Transverse colon (tissue), 4 donors: ENCODE data around the gene MYH7B. TPM values are rescaled to one million over a fixed set of nuclear protein-coding genes. Genes with fewer than 3 reads are reported as not detected.

ENCODE experiments used
- DNase-seq: peaks from one replicate; pipeline ENCODE4 v3.0.0-alpha.2; 2019
- H3K27ac ChIP-seq, 4 donors: fragments of 200-600 bp; sonication (generic); 2 replicates each; pipeline ENCODE4 v1.5.1; 2016 to 2018; ENCODE audit warnings: inconsistent platforms in 4 of 4
- H3K27me3 ChIP-seq: fragments of 200-600 bp; sonication (generic); 2 replicates; pipeline ENCODE4 v1.5.1; 2017; ENCODE audit warnings: inconsistent platforms
- H3K36me3 ChIP-seq, 4 donors: fragments of 200-600 bp; sonication (generic); 2 replicates each; pipeline ENCODE4 v1.5.1; 2017 to 2019; ENCODE audit warnings: inconsistent platforms in 4 of 4
- H3K4me1 ChIP-seq, 4 donors: fragments of 200-600 bp; sonication (generic); 2 replicates each; pipeline ENCODE4 v1.5.1; 2017 to 2020; ENCODE audit warnings: inconsistent platforms in 4 of 4
- H3K4me3 ChIP-seq, 4 donors: fragments of 200-600 bp; sonication (generic); 1 replicate in 1 of 4; 2 replicates in 3 of 4; pipeline versions ENCODE4 v1.5.1 to v1.6.1; 2017 to 2019; ENCODE audit warnings: inconsistent platforms in 4 of 4
- H3K9me3 ChIP-seq, 2 donors: fragments of 200-600 bp; sonication (generic); 2 replicates each; pipeline ENCODE4 v1.5.1; 2017 to 2019; ENCODE audit warnings: inconsistent platforms in 2 of 2
- CTCF ChIP-seq, 5 experiments: fragments of 200-600 bp in 3 of 5; fragments of 450-650 bp in 2 of 5; sonication (generic) in 3 of 5; IDR thresholded peaks; 1 replicate in 2 of 5; 2 replicates in 3 of 5; pipeline ENCODE4 v1.5.1; 2016 to 2017; ENCODE audit warnings: antibody characterized with exemption in 5 of 5, inconsistent platforms in 3 of 5, mild to moderate bottlenecking in 2 of 5, moderate library complexity in 1 of 5
- EP300 ChIP-seq: sonication (generic); formaldehyde crosslinking; IDR thresholded peaks from one replicate; pipeline ENCODE4 v1.6.1; 2017; ENCODE audit warnings: antibody characterized with exemption, low read depth
- POLR2A ChIP-seq: fragments of 450-650 bp; IDR thresholded peaks from one replicate; pipeline ENCODE4 v1.6.1; 2016; ENCODE audit warnings: antibody characterized with exemption, mild to moderate bottlenecking, moderate library complexity
- POLR2AphosphoS5 ChIP-seq, 3 donors: sonication (generic); formaldehyde crosslinking; IDR thresholded peaks; one replicate each; pipeline ENCODE4 v1.6.1; 2016; ENCODE audit warnings: antibody characterized with exemption in 3 of 3
- WGBS, 2 donors: methylation state at CpG; one replicate each; pipeline ENCODE4 v1.1.5; 2018; ENCODE audit warnings: low coverage in 1 of 2; 5-methylcytosine and 5-hydroxymethylcytosine counted together
- in situ Hi-C, 4 donors: fragments of 200-750 bp; cut with MboI; loops; one replicate each; pipeline versions ENCODE4 v1.15.0 to v1.15.1; 2017; ENCODE audit warnings: low sequenced_read_pairs in 3 of 4, low pct_ligation_motif_present in 1 of 4, low pct_unique_long_range_greater_than_20kb in 1 of 4
- intact Hi-C: fragments of 100-400 bp; cut with DNase I; formaldehyde crosslinking; loops from one replicate; pipeline ENCODE4 v1.15.1; 2023; ENCODE audit warnings: low total_unique reads
- total RNA-seq, 4 donors: library from RNA; depleted of rRNA; stranded (reverse); fragments of >200 nt; gene quantifications; one replicate each; pipeline ENCODE4 v1.1.0, GENCODE V29; 2016

MYH7B gene
- total RNA-seq, 4 donors from 2014 or later = 0.20 to 0.75 (median 0.52) TPM

DNA sequence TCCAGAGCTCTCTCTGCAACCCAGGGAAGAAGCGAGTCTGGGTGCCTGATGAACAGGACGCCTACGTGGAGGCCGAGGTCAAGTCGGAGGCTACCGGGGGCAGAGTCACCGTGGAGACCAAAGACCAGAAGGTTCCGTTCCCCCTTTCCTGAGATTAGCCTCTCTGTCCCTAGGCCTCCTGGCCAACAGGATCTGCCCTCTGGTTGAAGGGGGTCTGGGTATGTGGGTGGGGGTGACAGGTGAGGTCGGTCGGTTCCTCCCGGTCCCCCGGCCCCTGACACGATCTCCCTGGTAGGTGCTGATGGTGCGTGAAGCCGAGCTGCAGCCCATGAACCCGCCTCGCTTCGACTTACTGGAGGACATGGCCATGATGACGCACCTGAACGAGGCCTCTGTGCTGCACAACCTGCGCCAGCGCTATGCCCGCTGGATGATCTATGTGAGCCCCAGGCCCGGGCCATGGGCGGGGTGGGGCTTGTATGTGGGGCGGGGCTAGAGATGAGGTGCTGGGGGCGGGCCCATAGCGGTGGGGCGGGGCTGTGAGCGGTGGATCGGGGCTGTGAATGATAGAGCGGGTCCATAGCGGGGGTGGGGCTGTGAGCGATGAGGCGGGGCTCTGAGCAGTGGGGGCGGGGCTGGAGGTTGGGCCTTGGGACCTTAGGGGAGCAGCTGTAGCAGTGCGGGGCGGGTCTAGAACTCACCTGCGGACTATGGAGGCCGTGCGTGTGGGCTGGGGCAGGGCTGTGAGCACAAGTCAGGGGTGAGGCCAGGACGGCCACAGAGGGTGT is 23.9 kb downstream of the MYH7B start:
- H3K27me3 ChIP-seq = peaks cover 10% of the 10 kb centered on the region
- DNase-seq = peak; percentile 19
- no peak for TF ChIP-seq EP300
- TF ChIP-seq POLR2A = no peak
- TF ChIP-seq CTCF (IDR thresholded peaks at IDR 0.05) = no peak
- no peak for TF ChIP-seq POLR2AphosphoS5 (IDR thresholded peaks at IDR 0.05)

DNA sequence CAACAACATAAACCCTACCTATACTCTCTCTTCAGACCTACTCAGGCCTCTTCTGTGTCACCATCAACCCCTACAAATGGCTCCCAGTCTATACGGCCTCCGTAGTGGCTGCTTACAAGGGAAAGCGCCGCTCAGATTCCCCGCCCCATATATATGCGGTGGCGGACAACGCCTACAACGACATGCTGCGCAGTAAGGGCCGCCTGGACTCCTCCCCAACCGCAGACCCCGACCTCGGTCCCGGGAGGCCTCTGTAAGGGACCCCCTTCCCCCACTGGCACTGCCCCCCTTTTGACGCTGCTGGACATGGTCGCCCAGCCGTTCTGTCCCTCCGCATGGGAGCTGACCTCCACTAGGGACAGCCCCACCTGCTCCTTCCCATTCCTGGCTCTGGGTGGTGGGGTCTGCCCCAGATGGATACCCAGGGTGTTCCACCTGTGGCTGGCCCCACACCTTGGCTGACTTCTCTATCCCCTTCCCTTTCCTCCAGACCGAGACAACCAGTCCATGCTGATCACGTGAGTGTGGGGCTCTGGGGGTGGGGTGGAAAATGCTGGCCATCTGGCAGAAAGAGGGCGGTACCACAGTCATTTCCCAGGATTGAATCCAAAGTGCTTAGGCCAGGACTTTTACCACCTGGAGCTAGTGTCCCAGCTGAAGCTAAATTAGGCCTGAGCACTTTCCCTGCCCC is 25.0 kb downstream of the MYH7B start:
- H3K36me3 ChIP-seq = no peaks in the 10 kb centered on the region
- H3K4me1 ChIP-seq = peaks cover 10 to 25% (median 20%) of the 10 kb centered on the region in 4 donors
- peaks cover 14% of the 10 kb centered on the region for H3K27me3 ChIP-seq
- TF ChIP-seq EP300 = no peak
- no peak for TF ChIP-seq POLR2AphosphoS5 (IDR thresholded peaks at IDR 0.05)
- no peak for TF ChIP-seq CTCF (IDR thresholded peaks at IDR 0.05)
- no peak for TF ChIP-seq POLR2A
- H3K9me3 ChIP-seq = no peaks in the 10 kb centered on the region
- in situ Hi-C loops = no loop called here
- intact Hi-C loops = no loop called here
- 85 to 93% methylated on average over 8 to 22 of the region's 22 CpGs for WGBS, 2 donors
- H3K27ac ChIP-seq = peak overlapping the region in 1 of 4 donors; percentile 23
- peak; percentile 59 for DNase-seq
- no peak overlapping the region for H3K4me3 ChIP-seq

More for the DNA sequence above, 23.9 kb downstream of the MYH7B start:
- WGBS, 2 donors = 49 to 87% methylated on average over 9 to 35 of the region's 42 CpGs
- intact Hi-C loops = no loop called here
- peaks cover 10 to 24% (median 18%) of the 10 kb centered on the region in 4 donors for H3K4me1 ChIP-seq
- no peaks in the 10 kb centered on the region for H3K9me3 ChIP-seq
- no peak overlapping the region for H3K27ac ChIP-seq
- H3K4me3 ChIP-seq = no peak overlapping the region
- in situ Hi-C loops = no loop called here
- H3K36me3 ChIP-seq = no peaks in the 10 kb centered on the region

GRCh38 chr20:34982270-34983088 is 26.8 kb downstream of the MYH7B start:
- DNase-seq = no peak

More at GRCh38 chr20:34982270-34983088, 26.8 kb downstream of the MYH7B start:
- H3K4me3 ChIP-seq = no peak overlapping the region
- no peaks in the 10 kb centered on the region for H3K36me3 ChIP-seq
- TF ChIP-seq POLR2AphosphoS5 (IDR thresholded peaks at IDR 0.05) (no peak), POLR2A (no peak), EP300 (no peak), CTCF (IDR thresholded peaks at IDR 0.05) (no peak)
- peaks cover 14% of the 10 kb centered on the region for H3K27me3 ChIP-seq
- intact Hi-C loops = no loop called here
- 77 to 85% methylated on average over 5 to 21 of the region's 21 CpGs for WGBS, 2 donors
- H3K27ac ChIP-seq = no peak overlapping the region
- peaks cover 10 to 25% (median 20%) of the 10 kb centered on the region in 4 donors for H3K4me1 ChIP-seq
- no peaks in the 10 kb centered on the region for H3K9me3 ChIP-seq
- in situ Hi-C loops = no loop called here
